GM12878 (cell line): ENCODE data around the gene TRABD2A. TPM values are rescaled to one million over a fixed set of nuclear protein-coding genes. Genes with fewer than 3 reads are reported as not detected.

Source experiments
- ATAC-seq: fragments of 200-7000 bp; cut with Tn5 transposase; 3 replicates; pipeline ENCODE4 v1.9.1; 2020; ENCODE audit warnings: mild to moderate bottlenecking, moderate library complexity
- BruUV-seq: library from RNA; stranded (reverse); fragments of 400-500 nt; replicated peaks from 2 replicates; lab custom pipeline; 2021; lab: Mats Ljungman, UMichigan
- CTCF ChIA-PET: fragments of 300-600 bp; sonication (Branson Sonifier 250); formaldehyde crosslinking; extraction: SDS; loops from one replicate; lab custom pipeline; 2021; ENCODE audit warnings: inconsistent platforms; lab: Yijun Ruan, JAX
- POLR2A ChIA-PET: fragments of 350-600 bp; formaldehyde crosslinking; extraction: SDS; loops from one replicate; lab custom pipeline; 2021; ENCODE audit warnings: inconsistent platforms; lab: Charles Lee
- RAD21 ChIA-PET: fragments of 300-600 bp; sonication (Branson Sonifier 250); formaldehyde crosslinking; loops from one replicate; lab custom pipeline; 2023; ENCODE audit warnings: antibody characterized with exemption; ENCODE audit not compliant: unreplicated experiment; lab: Charles Lee
- SMC1A ChIA-PET: fragments of 300-600 bp; sonication (Branson Sonifier 250); formaldehyde crosslinking; loops from one replicate; lab custom pipeline; 2023; ENCODE audit not compliant: unreplicated experiment, uncharacterized antibody; lab: Charles Lee
- DNase-seq: peaks from one replicate; pipeline ENCODE4 v3.0.0-alpha.2; 2011; ENCODE audit warnings: low read depth, low spot score
- FAIRE-seq: peaks from 3 replicates; lab custom pipeline; 2011; peaks lifted over from hg19 to GRCh38; lab: Jason Lieb, UNC
- H2AFZ ChIP-seq: 2 replicates; pipeline ENCODE4 v1.6.0; 2011; ENCODE audit warnings: low read depth, low read length, control low read depth; ENCODE audit not compliant: control insufficient read depth
- H3K27ac ChIP-seq: 2 replicates; pipeline ENCODE4 v1.5.1; 2011; ENCODE audit warnings: control low read depth; ENCODE audit not compliant: control insufficient read depth, insufficient read depth
- H3K27me3 ChIP-seq, 2 experiments: replicated peaks in 1 of 2; 2 replicates each; pipeline versions ENCODE4 v1.6.0 to v1.6.1; 2011; ENCODE audit warnings: low read length in 1 of 2; ENCODE audit not compliant: control insufficient read depth in 2 of 2, insufficient read depth in 2 of 2
- H3K36me3 ChIP-seq, 2 experiments: 2 replicates each; pipeline ENCODE4 v1.5.1; 2011; ENCODE audit warnings: low read length in 1 of 2; ENCODE audit not compliant: control insufficient read depth in 2 of 2, insufficient read depth in 2 of 2
- H3K4me1 ChIP-seq: 2 replicates; pipeline ENCODE4 v1.6.1; 2011; ENCODE audit warnings: mild to moderate bottlenecking, low read length, moderate library complexity, mixed read lengths; ENCODE audit not compliant: control insufficient read depth, insufficient read depth
- H3K4me2 ChIP-seq: 2 replicates; pipeline ENCODE4 v1.6.0; 2011; ENCODE audit warnings: control low read depth; ENCODE audit not compliant: control insufficient read depth, insufficient read depth
- H3K4me3 ChIP-seq: fragments of 200-600 bp; sonication (generic); 2 replicates; pipeline ENCODE4 v1.5.1; 2016
- H3K79me2 ChIP-seq: 2 replicates; pipeline ENCODE4 v1.6.0; 2011; ENCODE audit warnings: low read length; ENCODE audit not compliant: control insufficient read depth, insufficient read depth
- H3K9ac ChIP-seq: 2 replicates; pipeline ENCODE4 v1.8.0; 2011; ENCODE audit warnings: low read length, control low read depth, mixed read lengths; ENCODE audit not compliant: control insufficient read depth, insufficient read depth
- H3K9me3 ChIP-seq: replicated peaks from 3 replicates; pipeline ENCODE4 v1.5.1; 2011; ENCODE audit warnings: mild to moderate bottlenecking, low read length; ENCODE audit not compliant: control insufficient read depth, insufficient read depth
- H4K20me1 ChIP-seq: 2 replicates; pipeline ENCODE4 v1.6.0; 2011; ENCODE audit not compliant: control insufficient read depth, insufficient read depth
- BCL11A ChIP-seq: IDR thresholded peaks from 2 replicates; pipeline ENCODE4 v1.6.1; 2011; ENCODE audit warnings: low read depth, low read length
- BMI1 ChIP-seq: fragments of 450-650 bp; IDR thresholded peaks from 2 replicates; pipeline ENCODE4 v1.6.1; 2016; ENCODE audit warnings: mild to moderate bottlenecking, moderate library complexity, borderline replicate concordance
- CBX3 ChIP-seq: fragments of 200-600 bp; sonication (generic); IDR thresholded peaks from 2 replicates; pipeline ENCODE4 v1.6.1; 2016; ENCODE audit warnings: low read depth, borderline replicate concordance
- CHD4 ChIP-seq: fragments of 200-600 bp; sonication (generic); IDR thresholded peaks from 2 replicates; pipeline ENCODE4 v1.6.1; 2016; ENCODE audit warnings: mild to moderate bottlenecking
- CREB1 ChIP-seq: IDR thresholded peaks from 2 replicates; pipeline ENCODE4 v1.6.1; 2012; ENCODE audit warnings: low read depth, mild to moderate bottlenecking, inconsistent platforms
- ESRRA ChIP-seq: IDR thresholded peaks from 2 replicates; pipeline ENCODE4 v1.6.1; 2012; ENCODE audit warnings: mild to moderate bottlenecking, low read length, improper control_type of control experiment
- LARP7 ChIP-seq: fragments of 450-650 bp; IDR thresholded peaks from 2 replicates; pipeline ENCODE4 v1.6.1; 2017; ENCODE audit warnings: mild to moderate bottlenecking
- MEF2A ChIP-seq: IDR thresholded peaks from 2 replicates; pipeline ENCODE4 v1.6.1; 2011; ENCODE audit warnings: low read depth, mild to moderate bottlenecking, low read length, moderate library complexity; ENCODE audit not compliant: insufficient read depth
- NR2C2 ChIP-seq: IDR thresholded peaks from 2 replicates; pipeline ENCODE4 v1.6.1; 2011; ENCODE audit warnings: borderline replicate concordance, low read depth; ENCODE audit not compliant: control insufficient read depth, insufficient read length
- RB1 ChIP-seq: fragments of 450-650 bp; formaldehyde crosslinking; IDR thresholded peaks from 2 replicates; pipeline ENCODE4 v1.6.1; 2017; ENCODE audit warnings: mild to moderate bottlenecking, borderline replicate concordance
- SMAD5 ChIP-seq: IDR thresholded peaks from 2 replicates; pipeline ENCODE4 v1.6.1; 2016; ENCODE audit warnings: antibody characterized with exemption, low read depth
- SPI1 ChIP-seq: IDR thresholded peaks from 2 replicates; pipeline ENCODE4 v1.6.1; 2011; ENCODE audit warnings: low read depth, mild to moderate bottlenecking, low read length, moderate library complexity, borderline replicate concordance; ENCODE audit not compliant: insufficient read depth
- SUPT20H ChIP-seq: IDR thresholded peaks from 2 replicates; pipeline ENCODE4 v1.6.1; 2011; ENCODE audit warnings: low read depth, mild to moderate bottlenecking, low read length, moderate library complexity, borderline replicate concordance; ENCODE audit not compliant: control insufficient read depth
- TCF12 ChIP-seq: IDR thresholded peaks from 2 replicates; pipeline ENCODE4 v1.6.1; 2011; ENCODE audit warnings: low read depth, mild to moderate bottlenecking, low read length
- ZNF217 ChIP-seq: fragments of 450-650 bp; IDR thresholded peaks from 2 replicates; pipeline ENCODE4 v1.6.1; 2017; ENCODE audit warnings: antibody characterized with exemption, mild to moderate bottlenecking
- ZNF384 ChIP-seq: IDR thresholded peaks from 2 replicates; pipeline ENCODE4 v1.6.1; 2012; ENCODE audit warnings: low read depth, mild to moderate bottlenecking, low read length, improper control_type of control experiment, borderline replicate concordance
- ZSCAN29 ChIP-seq: fragments of 450-650 bp; IDR thresholded peaks from 2 replicates; pipeline ENCODE4 v1.6.1; 2017; ENCODE audit warnings: mild to moderate bottlenecking, moderate library complexity
- WGBS: methylation state at CpG from one replicate; pipeline ENCODE4 v1.1.6; 2016; ENCODE audit warnings: low lambda C conversion rate; ENCODE audit not compliant: insufficient replicate concordance, insufficient coverage; ENCODE audit errors: missing lambda C conversion rate; 5-methylcytosine and 5-hydroxymethylcytosine counted together
- in situ Hi-C: fragments of 300-500 bp; cut with MboI; formaldehyde crosslinking; loops from 9 replicates; pipeline ENCODE4 v1.14.3; 2018; ENCODE audit warnings: mixed read lengths
- intact Hi-C: fragments of 100-400 bp; cut with micrococcal nuclease; formaldehyde crosslinking; loops from one replicate; pipeline ENCODE4 v1.14.2; 2022; ENCODE audit not compliant: unreplicated experiment
- polyA plus RNA-seq, 11 experiments: library from polyadenylated mRNA; depleted of rRNA in 4 of 11; unstranded in 6 of 11; stranded (reverse) in 5 of 11; fragments of >200 nt; fragmentation: Nextera tagmentation in 4 of 11; fragmentation: Illumina TruSeq in 1 of 11; extraction: Ambion mirVana in 4 of 11; extraction: Trizol in 1 of 11; gene quantifications; 1 replicate in 1 of 11; 2 replicates in 10 of 11; pipeline versions ENCODE4 v1.2.1 to v1.2.3, GENCODE V29; 2011 to 2016; ENCODE audit warnings: inconsistent platforms in 2 of 11, missing spikeins in 2 of 11, low read depth in 1 of 11
- total RNA-seq, 4 experiments: library from RNA; depleted of rRNA in 3 of 4; stranded (reverse); fragments of >200 nt in 3 of 4; fragmentation: Illumina TruSeq in 1 of 4; extraction: Trizol in 1 of 4; gene quantifications; 2 replicates each; pipeline versions ENCODE4 v1.2.1 to v1.2.3, GENCODE V29; 2013 to 2021
- TF ChIP-seq, protein P1 (sequence below): fragments of 450-650 bp; IDR thresholded peaks from 2 replicates; pipeline ENCODE4 v1.6.1; 2016; ENCODE audit warnings: mild to moderate bottlenecking, moderate library complexity, borderline replicate concordance
- TF ChIP-seq, protein P2 (sequence below): IDR thresholded peaks from 2 replicates; pipeline ENCODE4 v1.6.1; 2011; ENCODE audit warnings: mild to moderate bottlenecking, low read depth, low read length, moderate library complexity; ENCODE audit not compliant: insufficient replicate concordance
- TF ChIP-seq, protein P3 (sequence below): fragments of 450-650 bp; IDR thresholded peaks from 2 replicates; pipeline ENCODE4 v1.6.1; 2016; ENCODE audit warnings: mild to moderate bottlenecking

TRABD2A gene
- total and polyA plus RNA-seq, 10 of the 15 experiments (the other 5 are each of a cell fraction or from before 2014, with no cell fraction given): 1.4 to 7.6 (median 4.1) TPM

DNA sequence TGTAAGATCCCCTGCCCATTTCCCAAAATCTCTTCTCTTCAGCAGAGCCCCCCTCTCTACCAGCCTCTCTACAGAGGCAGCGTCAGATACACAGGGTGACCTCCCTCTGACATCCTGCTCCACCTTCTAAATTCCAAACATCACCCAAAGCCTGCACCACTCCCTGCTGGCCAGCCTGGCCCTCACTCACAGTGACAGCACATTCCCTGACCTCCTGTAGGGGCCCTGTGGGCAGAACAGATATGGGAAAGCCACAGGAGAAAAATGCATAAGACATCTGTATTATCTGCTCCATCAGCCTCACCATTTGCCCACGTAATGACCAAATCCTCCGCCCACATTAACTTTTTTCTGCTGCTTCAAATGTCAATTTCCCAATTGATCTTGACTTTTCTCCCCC is 40.6 kb downstream of the TRABD2A start:
- Histone ChIP-seq H3K4me1 (no peaks in the 10 kb centered on the region), H3K9ac (no peak overlapping the region), H3K79me2 (no peaks in the 10 kb centered on the region), H3K27me3 (no peaks in the 10 kb centered on the region), H4K20me1 (no peaks in the 10 kb centered on the region), H2AFZ (no peak overlapping the region), H3K36me3 (no peaks in the 10 kb centered on the region), H3K4me3 (no peak overlapping the region), H3K9me3 (peaks cover 3% of the 10 kb centered on the region; the same call in 1 of the 3 replicates), H3K27ac (no peak overlapping the region), H3K4me2 (no peak overlapping the region)
- no peak for DNase-seq
- ChIA-PET POLR2A (no interaction called here), SMC1A (interaction anchor here (1.2 kb wide), 1 partner anchor 47 kb away, joined by 3 read pairs; no protein-coding TSS in a partner anchor), RAD21 (no interaction called here), CTCF (interaction anchor here (0.6 to 1.9 kb wide), 2 partner anchors 15 to 40 kb away, joined by 3 to 5 read pairs; no protein-coding TSS in a partner anchor)
- TF ChIP-seq BMI1 (no peak), ESRRA (no peak), CREB1 (no peak), CHD4 (no peak), CBX3 (no peak), MEF2A (no peak), RB1 (no peak), TCF12 (no peak), ZNF217 (no peak), SMAD5 (no peak), SUPT20H (no peak), NR2C2 (no peak), LARP7 (no peak), ZSCAN29 (no peak), SPI1 (no peak), ZNF384 (no peak), BCL11A (no peak)
- TF ChIP-seq, protein P1, sequence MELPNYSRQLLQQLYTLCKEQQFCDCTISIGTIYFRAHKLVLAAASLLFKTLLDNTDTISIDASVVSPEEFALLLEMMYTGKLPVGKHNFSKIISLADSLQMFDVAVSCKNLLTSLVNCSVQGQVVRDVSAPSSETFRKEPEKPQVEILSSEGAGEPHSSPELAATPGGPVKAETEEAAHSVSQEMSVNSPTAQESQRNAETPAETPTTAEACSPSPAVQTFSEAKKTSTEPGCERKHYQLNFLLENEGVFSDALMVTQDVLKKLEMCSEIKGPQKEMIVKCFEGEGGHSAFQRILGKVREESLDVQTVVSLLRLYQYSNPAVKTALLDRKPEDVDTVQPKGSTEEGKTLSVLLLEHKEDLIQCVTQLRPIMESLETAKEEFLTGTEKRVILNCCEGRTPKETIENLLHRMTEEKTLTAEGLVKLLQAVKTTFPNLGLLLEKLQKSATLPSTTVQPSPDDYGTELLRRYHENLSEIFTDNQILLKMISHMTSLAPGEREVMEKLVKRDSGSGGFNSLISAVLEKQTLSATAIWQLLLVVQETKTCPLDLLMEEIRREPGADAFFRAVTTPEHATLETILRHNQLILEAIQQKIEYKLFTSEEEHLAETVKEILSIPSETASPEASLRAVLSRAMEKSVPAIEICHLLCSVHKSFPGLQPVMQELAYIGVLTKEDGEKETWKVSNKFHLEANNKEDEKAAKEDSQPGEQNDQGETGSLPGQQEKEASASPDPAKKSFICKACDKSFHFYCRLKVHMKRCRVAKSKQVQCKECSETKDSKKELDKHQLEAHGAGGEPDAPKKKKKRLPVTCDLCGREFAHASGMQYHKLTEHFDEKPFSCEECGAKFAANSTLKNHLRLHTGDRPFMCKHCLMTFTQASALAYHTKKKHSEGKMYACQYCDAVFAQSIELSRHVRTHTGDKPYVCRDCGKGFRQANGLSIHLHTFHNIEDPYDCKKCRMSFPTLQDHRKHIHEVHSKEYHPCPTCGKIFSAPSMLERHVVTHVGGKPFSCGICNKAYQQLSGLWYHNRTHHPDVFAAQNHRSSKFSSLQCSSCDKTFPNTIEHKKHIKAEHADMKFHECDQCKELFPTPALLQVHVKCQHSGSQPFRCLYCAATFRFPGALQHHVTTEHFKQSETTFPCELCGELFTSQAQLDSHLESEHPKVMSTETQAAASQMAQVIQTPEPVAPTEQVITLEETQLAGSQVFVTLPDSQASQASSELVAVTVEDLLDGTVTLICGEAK: no peak
- TF ChIP-seq, protein P2, sequence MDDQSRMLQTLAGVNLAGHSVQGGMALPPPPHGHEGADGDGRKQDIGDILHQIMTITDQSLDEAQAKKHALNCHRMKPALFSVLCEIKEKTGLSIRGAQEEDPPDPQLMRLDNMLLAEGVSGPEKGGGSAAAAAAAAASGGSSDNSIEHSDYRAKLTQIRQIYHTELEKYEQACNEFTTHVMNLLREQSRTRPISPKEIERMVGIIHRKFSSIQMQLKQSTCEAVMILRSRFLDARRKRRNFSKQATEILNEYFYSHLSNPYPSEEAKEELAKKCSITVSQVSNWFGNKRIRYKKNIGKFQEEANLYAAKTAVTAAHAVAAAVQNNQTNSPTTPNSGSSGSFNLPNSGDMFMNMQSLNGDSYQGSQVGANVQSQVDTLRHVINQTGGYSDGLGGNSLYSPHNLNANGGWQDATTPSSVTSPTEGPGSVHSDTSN: no peak
- TF ChIP-seq, protein P3, sequence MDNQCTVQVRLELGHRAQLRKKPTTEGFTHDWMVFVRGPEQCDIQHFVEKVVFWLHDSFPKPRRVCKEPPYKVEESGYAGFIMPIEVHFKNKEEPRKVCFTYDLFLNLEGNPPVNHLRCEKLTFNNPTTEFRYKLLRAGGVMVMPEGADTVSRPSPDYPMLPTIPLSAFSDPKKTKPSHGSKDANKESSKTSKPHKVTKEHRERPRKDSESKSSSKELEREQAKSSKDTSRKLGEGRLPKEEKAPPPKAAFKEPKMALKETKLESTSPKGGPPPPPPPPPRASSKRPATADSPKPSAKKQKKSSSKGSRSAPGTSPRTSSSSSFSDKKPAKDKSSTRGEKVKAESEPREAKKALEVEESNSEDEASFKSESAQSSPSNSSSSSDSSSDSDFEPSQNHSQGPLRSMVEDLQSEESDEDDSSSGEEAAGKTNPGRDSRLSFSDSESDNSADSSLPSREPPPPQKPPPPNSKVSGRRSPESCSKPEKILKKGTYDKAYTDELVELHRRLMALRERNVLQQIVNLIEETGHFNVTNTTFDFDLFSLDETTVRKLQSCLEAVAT: no peak
- intact Hi-C loops (no loop called here), in situ Hi-C loops (no loop called here)
- no TSS peak for BruUV-seq
- no peak for FAIRE-seq
- 23% methylated on average over 3 of the region's 3 CpGs for WGBS
- ATAC-seq: no peak
